Kasumi-1 (cell line): ENCODE measurements around the gene ZNF419.
"Not testable (repeated sequence)": the region's sequence is repeated elsewhere in the genome, so short reads cannot be mapped to it uniquely, and the experiment has no call there.

Experiments used
- DNase-seq, 2 experiments: peaks; one replicate each; lab custom pipeline; 2025; lab: John Stamatoyannopoulos, UW

ZNF419 gene

DNA sequence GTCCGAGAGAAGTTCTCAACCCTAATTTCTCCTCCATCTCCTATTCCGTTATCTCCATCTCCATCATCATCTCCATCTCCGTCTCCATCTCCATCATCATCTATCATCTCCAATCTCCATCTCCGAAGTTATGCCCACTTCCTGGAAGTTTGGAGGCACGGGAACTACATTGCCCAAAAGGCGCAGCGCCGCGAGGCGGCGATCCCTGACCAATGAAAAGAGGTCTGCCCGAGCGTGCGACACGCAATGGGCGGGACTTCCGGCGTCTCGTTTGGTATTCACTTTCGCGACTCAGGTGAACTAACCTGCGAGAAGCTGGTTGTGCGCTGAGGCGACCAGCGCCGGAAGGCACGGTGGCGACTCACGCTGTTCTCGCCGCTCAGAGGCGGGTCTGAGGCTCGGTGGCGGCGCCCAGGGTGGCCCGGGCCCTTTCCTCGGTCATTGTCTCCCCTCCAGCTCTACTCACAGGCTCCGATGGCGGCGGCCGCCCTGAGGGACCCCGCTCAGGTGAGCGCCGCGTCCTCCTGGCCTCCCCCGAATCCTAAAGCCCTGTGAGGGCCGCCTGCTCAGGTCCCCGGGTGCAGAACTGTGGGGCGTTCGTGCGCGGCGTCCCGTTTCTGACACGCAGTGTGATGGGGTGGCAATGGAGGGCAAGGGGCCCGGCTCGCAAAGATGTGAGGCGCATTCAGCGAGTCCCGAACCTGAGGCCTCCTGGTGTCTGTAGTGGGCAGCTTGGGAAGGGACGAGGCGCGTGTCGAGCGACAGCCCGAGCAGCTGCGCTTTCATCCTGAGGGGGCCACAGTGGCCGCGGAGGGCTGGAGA is at the start of gene ZNF419:
ZNF419 (plus strand) TSS at position 274 of the 822 bp plus-strand sequence; CDS start at position 475, 201 bp downstream.
- peak; percentile 81 to 84 for DNase-seq

DNA sequence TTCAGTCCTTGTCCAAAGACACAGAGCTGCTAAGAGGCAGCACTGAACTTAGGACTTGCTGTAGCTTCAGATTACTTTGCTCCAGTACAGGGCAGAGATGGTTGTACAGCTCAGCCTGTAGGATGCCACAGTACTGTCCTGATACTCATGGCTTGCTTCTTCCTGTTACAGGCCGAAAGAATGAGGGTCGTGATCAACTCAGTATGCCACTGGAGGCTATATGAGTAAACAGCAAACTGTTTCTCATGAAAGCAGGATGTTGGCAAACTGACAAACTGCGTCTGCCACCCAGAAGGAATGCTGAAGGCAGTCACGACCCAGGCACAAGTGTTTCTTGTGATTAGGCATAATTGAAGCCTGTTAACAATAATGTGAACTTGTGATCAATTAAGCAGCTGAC is 49.6 kb upstream of the ZNF419 start:
- no peak for DNase-seq

DNA sequence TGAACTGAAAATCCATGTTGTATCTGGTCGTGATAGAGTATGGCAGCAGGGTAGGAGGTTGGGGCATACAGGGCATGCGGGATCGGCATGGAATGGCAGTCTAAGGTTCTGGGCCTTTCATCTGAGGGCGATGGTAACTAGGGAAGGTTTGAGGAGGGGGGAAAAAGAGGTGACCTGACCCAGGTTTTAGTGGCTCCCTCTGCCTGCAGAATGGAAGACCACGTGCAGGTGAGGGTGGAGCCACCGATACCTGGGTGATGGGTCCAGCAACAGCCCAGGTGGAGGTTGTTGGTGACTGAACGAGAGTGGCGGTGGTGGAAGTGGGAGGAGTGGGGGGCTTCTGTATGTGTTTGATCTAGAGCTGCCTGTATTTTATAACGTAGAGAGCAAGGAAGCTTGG is 48.6 kb upstream of the ZNF419 start:
- DNase-seq: no peak

DNA sequence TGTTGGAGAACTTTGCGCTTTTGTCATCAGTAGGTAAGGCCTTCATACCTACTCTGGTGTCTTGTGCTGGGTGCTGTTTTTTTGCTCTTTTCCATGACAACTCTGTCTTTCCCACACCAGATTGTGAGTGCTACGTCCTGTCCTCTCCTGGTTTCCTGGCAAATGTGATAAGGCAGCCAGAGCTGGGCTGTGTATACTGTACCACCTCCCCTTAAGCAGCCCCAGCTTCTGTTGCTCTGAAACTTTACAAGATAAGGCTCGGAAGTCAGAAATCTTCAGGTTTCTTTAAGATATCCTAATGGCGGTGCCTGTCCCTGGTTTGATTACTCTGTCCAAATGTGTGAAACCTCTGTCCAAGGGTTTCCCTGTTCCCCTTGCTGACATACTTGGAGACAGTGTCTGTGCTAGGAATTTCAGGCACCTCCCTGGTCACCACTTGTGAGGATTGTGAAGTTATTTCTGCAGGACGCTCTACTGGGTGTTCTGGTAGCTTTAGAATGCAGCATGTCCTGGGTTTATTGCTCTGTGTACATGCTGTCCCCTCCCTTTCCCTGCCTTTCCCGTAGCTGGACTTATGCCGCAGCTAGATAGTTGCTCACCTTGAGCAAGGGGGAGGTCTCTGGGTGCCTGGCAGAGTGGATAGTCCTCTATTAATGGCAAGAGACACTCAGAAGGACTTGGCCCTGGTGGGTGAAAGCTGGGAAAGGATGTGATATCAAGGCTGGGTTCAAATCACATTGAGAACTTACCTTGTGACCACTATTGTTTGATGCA is 45.4 kb upstream of the ZNF419 start:
- no peak for DNase-seq

DNA sequence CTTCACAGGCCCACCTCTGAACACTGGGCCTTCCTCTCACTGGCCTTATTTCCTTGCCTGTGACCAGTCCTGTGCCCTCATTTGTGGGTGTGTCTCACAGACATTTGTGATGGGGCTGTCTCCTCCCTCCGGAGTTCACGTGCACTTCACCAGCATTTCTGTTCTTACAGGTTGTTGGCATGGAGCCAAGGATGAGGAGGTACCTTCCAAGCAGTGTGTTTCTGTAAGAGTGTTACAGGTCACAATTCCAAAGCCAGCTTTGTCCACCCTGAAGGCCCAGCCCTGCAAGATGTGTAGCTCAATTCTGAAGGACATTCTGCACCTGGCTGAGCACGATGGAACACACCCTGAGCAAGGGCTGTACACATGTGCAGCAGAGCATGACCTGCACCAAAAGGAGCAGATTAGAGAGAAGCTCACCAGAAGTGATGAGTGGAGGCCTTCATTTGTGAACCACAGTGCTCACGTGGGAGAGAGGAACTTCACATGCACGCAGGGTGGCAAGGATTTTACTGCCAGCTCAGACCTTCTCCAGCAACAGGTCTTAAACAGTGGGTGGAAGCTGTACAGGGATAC is 44.3 kb upstream of the ZNF419 start:
- no peak for DNase-seq

DNA sequence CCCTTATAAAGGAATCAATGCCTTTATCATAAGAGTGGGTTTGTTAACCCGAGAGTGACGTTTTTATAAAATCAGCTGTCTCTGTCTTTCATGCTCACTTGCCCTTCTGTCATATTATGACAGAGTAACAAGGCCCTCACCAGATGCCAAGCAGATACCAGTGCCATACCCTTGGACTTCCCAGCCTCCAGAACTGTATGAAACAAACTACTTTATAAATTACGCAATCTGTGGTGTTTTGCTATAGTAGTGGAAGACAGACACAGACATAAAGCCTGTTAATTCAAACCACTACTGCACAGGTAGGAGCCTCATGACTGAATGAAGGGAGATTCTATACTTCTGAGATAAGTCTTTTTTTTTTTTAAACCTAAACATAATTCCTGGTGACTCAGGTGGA is 35.2 kb upstream of the ZNF419 start:
- no peak for DNase-seq

DNA sequence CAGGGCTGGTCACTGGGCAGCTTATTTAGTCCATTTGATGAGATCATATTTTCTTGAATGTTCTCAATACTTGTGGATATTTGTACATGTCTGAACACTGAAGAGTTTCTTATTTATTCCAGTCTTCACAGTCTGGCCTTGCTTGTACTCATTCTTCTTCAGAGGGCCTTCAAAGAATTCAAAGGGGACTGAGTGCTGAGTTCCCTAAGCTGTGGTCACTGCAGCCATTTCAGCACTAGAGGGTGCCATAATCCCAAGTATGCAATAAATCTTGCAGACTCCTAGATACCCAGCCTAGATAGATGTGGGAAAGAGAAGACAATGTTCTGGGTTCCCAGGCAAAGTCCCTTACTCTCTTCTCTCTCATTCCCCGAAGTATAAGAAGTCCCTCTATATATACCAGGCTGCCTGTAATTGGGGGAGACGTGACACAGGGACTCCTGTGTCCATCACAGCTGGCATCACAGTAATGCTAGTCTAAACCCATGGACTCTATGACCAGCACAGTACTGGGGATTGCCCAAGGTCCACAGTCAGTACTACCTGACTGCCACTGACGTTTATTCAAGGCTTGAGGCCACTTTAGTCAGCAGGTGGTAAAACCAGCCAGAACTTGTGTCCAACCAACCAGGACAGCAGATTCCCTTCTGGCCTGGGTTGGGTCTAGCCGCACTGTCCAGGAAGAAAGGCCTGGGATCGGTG is 21.7 kb upstream of the ZNF419 start:
- peak; percentile 55 to 65 for DNase-seq

DNA sequence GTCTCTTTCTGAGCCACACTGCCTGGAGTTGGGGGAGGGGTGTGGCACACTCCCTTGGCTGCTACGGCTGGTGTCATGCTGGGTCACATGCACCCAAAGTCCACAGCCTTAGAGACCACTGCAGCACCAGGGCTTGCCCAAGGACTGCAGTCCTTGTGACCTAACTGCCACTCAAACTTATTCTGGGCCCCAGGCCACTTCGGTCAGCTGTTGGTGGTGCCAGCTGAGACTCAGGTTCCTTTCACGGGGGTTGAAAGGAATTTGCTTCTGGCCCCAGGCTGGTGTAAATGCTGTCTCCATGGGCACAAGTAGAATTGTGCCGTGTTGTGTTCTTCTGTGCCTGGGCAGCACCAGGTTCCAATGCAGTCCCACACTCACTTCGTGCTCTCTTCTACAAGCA is 21.1 kb upstream of the ZNF419 start:
- no peak for DNase-seq

DNA sequence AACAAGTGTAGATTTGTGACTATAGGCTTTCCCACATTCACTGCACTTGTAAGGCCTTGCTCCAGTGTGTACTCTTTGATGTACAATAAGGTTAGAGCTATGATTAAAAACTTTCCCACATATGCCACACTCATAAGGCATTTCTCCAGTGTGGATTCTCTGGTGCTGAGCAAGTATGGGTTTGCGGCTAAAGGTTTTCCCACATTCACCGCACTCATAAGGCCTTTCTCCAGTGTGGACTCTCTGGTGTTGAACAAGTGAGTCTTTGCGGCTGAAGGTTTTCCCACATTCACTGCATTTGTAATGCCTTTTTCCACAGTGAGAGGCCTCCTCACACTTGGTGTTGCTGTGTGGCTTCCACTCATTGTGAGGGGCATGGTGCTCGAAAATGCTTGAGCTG is 13.9 kb upstream of the ZNF419 start:
- DNase-seq: no peak

DNA sequence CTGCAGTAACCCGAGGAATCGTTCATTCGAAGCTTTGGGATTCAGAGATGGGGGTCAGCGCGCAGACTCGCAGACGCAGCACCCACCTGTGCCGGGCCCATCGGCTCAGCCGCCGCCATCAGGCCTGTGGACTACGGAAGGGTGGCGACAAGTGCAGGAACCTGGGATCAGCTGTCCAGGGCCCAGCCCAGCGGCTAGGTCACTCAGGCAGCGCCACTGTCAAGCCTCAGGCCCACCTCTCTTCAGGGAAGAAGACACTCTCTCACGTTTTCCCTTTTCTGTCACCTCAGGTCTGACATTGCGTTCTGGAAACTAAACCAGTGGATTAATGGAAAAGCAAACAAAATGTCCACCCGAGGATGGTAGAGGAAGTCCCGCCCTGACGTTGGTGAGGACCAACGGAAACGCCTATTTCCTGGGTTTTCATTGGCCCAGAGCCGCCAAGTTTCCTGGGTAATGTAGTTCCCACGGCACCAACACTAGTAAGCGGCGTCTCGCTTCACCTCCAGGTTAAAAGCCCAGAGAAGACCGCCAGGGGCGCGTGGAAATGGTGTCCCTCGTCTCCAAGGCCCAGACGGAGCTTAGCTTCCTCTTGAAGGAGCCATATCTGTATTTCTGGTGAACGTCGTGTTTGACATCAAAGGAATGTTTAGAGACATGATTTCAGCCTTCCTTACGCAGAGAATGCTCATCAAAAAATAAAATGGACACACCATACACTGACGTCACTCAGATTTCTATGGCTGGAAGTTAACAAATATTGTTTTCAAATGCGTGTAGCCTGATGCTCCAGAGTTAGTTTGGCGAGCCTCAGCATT is 10.2 kb upstream of the ZNF419 start, which contains the start of gene ZNF772:
ZNF772 (minus strand) TSS at position 376 of the 818 bp plus-strand sequence; CDS start at position 119, 257 bp downstream.
- peak; percentile 82 to 85 for DNase-seq

DNA sequence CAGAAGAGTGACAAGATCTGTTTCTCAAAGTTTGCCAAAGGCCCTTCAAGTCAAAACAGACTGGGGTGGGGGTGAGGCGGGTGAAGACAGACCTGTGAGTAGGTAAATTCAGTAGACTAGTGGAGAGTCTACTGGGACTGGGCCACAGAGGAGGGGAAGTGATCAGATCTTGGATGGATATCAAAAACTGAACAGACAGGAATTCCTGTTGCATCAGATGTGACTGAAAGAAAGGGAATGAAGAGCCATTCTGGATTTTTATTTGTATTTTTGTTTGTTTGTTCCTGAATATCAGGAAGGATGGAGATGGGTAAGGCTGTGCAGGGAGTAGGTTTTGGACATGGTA is 722 bp downstream of the ZNF419 start:
- DNase-seq: not testable (repeated sequence)

DNA sequence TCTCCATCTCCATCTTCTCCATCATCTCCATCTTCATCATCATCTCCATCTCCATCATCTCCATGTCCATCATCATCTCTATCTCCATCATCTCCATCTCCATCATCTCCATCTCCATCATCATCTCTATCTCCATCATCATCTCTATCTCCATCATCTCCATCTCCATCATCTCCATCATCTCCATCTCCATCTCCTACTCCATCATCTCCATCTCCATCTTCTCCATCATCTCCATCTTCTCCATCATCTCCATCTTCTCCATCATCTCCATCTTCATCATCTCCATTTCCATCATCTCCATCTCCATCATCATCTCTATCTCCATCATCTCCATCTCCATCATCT is 11.8 kb downstream of the ZNF419 start:
- not testable (repeated sequence) for DNase-seq

DNA sequence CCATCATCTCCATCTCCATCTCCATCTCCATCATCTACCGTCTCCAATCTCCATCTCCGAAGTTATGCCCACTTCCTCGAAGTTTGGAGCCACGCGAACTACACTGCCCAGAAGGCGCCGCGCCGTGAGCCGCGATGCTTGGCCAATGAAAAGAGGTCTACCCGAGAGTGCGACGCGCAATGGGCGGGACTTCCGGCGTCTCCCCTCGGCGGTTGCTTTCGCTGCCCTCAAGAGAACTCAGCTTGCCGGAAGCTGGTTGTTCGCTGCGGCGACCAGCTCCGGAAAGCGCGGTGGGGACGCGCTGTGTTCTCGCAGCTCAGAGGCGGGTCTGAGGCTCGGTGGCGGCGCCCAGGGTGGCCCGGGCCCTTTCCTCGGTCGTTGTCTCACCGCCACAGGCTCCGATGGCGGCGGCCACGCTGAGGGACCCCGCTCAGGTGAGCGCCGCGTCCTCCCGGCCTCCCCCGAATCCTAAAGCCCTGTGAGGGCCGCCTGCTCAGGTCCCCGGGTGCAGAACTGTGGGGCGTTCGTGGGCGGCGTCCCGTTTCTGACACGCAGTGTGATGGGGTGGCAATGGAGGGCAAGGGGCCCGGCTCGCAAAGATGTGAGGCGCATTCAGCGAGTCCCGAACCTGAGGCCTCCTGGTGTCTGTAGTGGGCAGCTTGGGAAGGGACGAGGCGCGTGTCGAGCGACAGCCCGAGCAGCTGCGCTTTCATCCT is 12.3 kb downstream of the ZNF419 start, which contains the start of gene ZNF773:
ZNF773 (plus strand) TSS at position 259 of the 716 bp plus-strand sequence; CDS start at position 402, 143 bp downstream.
- DNase-seq: peak; percentile 89 to 90

DNA sequence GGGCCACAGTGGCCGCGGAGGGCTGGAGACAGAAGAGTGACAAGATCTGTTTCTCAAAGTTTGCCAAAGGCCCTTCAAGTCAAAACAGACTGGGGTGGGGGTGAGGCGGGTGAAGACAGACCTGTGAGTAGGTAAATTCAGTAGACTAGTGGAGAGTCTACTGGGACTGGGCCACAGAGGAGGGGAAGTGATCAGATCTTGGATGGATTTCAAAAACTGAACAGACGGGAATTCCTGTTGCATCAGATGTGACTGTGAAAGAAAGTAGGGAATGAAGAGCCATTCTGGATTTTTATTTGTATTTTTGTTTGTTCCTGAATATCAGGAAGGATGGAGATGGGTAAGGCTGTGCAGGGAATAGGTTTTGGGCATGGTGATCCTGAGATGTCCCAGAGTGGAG is 12.8 kb downstream of the ZNF419 start:
- not testable (repeated sequence) for DNase-seq

DNA sequence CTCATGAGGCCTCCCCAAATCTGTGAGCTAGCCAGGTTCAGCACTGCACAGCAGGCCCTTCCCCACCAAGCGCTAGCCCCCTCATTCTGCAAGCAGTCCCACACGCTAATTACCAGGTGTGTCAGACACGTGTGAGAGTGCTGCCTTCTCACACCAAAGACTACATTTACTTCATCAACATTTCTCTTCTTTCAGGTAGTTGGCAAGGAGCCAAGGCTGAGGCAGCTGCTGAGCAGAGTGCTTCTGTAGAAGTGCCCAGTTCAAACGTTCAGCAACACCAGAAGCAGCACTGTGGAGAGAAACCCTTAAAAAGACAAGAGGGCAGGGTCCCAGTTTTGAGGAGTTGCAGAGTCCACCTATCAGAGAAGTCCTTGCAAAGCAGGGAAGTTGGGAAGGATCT is 18.6 kb downstream of the ZNF419 start:
- no peak for DNase-seq

DNA sequence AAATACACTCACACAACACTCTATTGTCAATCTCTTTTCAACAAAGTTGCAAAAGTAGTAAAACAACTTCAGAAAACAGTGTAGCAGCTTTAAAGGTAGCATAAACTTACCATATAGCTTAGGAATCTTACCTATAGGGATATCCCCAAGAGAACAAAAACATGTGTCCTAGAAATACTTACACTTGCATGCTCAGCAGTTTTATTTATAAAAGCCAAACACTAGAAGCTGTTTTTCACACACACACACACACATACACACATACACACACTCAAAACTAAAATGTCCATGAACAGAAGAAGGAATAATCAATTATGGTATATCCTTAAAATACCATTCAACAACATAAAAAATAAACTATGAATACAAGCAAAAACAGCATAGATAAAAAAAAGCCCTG is 23.9 kb downstream of the ZNF419 start:
- DNase-seq: no peak

DNA sequence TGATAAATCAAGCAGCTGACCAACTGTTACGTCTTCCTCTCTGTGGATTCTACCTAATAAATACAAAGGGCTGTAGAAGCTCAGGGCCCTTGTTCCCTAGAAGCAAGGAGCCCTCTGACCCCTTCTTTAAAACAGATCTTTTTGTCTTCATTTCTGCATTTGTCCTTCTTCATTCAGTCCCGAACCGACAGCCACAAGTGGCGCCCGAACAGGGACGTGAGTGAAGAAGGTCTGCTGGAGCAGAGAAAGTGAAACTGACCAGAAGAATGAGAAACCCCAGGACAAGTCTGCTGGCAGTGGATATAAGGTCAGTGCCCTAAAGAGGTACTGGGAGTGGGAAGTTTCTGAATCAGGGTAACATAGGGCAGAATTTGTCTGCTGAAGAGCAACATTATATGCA is 25.3 kb downstream of the ZNF419 start:
- no peak for DNase-seq

DNA sequence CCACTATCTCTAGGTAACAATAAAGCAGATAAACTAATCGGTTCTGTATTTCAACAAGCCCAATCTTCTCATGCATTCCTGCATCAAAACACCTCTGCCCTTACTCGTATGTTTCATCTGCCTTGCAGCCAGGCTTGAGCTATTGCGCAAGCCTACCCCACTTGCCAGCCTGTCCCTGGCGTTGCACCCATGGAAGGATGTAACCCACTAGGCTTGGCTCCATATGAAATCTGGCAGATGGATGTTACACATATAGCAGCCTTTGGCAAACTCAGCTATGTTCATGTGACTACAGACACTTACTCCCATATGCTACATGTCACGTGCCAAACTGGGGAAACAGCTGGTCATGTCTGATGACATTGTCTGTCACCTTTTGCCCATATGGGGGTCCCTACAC is 27.7 kb downstream of the ZNF419 start:
- no peak for DNase-seq

DNA sequence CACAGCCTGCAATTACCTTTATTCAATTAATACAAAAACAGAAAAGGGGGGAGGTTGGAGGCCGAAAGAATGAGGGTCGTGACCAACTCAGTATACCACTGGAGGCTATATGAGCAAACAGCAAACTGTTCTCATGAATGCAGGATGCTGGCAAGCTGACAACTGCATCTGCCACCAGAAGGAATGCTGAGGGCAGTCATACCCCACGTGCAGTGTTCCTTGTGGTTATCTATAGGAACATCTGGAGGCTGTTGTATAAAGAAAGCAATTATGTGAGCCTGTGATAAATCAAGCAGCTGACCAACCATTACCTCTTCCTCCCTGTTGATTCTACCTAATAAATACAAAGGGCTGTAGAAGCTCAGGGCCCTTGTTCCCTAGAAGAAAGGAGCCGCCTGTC is 30.5 kb downstream of the ZNF419 start:
- not testable (repeated sequence) for DNase-seq

DNA sequence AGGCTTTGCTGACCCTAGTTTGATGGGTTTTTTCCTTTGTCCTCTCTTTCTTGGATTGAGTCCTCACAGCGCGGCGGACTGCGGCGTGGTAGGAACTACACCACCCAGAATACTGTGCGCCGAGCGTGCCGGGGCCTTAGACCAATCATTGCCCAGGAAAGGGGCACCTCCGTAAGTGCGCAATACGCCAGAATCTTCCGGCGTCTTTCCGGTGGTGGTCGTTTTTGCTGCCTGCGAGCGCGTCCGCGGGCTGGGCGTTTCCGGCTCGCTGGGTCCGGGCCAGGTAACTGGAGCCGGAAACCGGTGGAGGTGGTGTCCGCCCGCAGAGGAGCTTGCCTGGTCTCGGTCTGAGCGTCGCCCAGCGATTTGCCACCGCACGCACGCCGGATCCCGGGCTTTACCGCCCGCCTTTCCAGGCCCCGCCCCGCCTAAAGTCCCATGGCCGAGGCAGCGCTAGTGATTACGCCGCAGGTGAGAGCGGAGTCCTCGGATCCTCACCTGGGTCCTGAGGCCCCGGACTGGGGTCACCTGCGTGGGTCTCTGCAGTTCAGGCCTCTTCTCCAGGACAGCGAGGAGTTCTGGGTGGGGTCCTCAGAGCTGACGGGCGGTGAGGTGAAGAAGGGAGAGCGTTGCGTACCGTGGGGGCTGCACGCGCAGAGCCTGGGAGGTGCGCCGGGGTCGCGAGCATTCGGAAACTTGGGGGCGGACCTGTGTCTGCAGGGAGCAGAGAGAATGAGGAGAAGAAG is 39.8 kb downstream of the ZNF419 start, which contains the start of gene ZNF549:
ZNF549 (plus strand) TSS at position 221 of the 746 bp plus-strand sequence; CDS start at position 439, 218 bp downstream.
- peak; percentile 87 to 94 for DNase-seq
